Stimulated activated CD4-positive, alpha-beta T cell treated with anti-CD3 and anti-CD28 coated beads, Interleukin-1b, Interleukin-23, amount 100 ng/mL, for 24 hours (primary cell): ENCODE data around the gene IL37.
A peak's percentile ranks its signal among the peaks of the same experiment; 100 is the strongest.

ENCODE experiments used
- DNase-seq, 4 experiments: peaks; one replicate each; pipeline ENCODE4 v3.0.0-alpha.2; 2020; ENCODE audit warnings: low read depth in 4 of 4, low spot score in 1 of 4

IL37 gene

GRCh38 chr2:112958428-112959108 is 47.6 kb downstream of the IL37 start:
- peak in 1 of 4 experiments; percentile 11 for DNase-seq

GRCh38 chr2:112959109-112959812 is 48.3 kb downstream of the IL37 start:
- DNase-seq: no peak

GRCh38 chr2:112960230-112960825 is 49.4 kb downstream of the IL37 start:
- DNase-seq: no peak

- no peak for DNase-seq
These were observed 51.6 kb downstream of the IL37 start for GRCh38 chr2:112962308-112963175.

GRCh38 chr2:112967023-112967422 is 56.1 kb downstream of the IL37 start:
- no peak for DNase-seq
